Gastroesophageal sphincter (tissue), 4 donors: ENCODE results near the gene NRP2. TPM values are rescaled to one million over a fixed set of nuclear protein-coding genes. Genes with fewer than 3 reads are reported as not detected.

Source experiments
- ATAC-seq: fragments of 150-250 bp; one replicate; pipeline ENCODE4 v1.9.1; 2016; ENCODE audit warnings: mild to moderate bottlenecking, moderate library complexity
- H3K27ac ChIP-seq, 4 donors: fragments of 200-600 bp; sonication (generic) in 3 of 4; 1 replicate in 3 of 4; 2 replicates in 1 of 4; pipeline ENCODE4 v1.5.1; 2016 to 2019
- H3K27me3 ChIP-seq: fragments of 200-600 bp; sonication (generic); one replicate; pipeline ENCODE4 v1.5.1; 2019
- H3K36me3 ChIP-seq, 2 donors: fragments of 200-600 bp; sonication (generic); one replicate each; pipeline ENCODE4 v1.5.1; 2019; ENCODE audit warnings: control low read depth in 1 of 2
- H3K4me1 ChIP-seq, 3 donors: fragments of 200-600 bp; sonication (generic); 1 replicate in 2 of 3; 2 replicates in 1 of 3; pipeline ENCODE4 v1.5.1; 2016 to 2019; ENCODE audit warnings: control low read depth in 2 of 3
- H3K4me3 ChIP-seq, 2 donors: fragments of 200-600 bp; sonication (generic); one replicate each; pipeline ENCODE4 v1.5.1; 2019; ENCODE audit warnings: mild to moderate bottlenecking in 1 of 2, moderate library complexity in 1 of 2
- H3K9me3 ChIP-seq, 3 donors: fragments of 200-600 bp; sonication (generic); one replicate each; pipeline ENCODE4 v1.5.1; 2017 to 2019; ENCODE audit warnings: control low read depth in 2 of 3
- EP300 ChIP-seq: sonication (generic); formaldehyde crosslinking; IDR thresholded peaks from one replicate; pipeline ENCODE4 v1.6.1; 2017; ENCODE audit warnings: antibody characterized with exemption, mild to moderate bottlenecking
- POLR2A ChIP-seq, 2 donors: fragments of 450-650 bp; IDR thresholded peaks; one replicate each; pipeline ENCODE4 v1.6.1; 2017; ENCODE audit warnings: antibody characterized with exemption in 2 of 2, mild to moderate bottlenecking in 2 of 2, moderate library complexity in 1 of 2
- POLR2AphosphoS5 ChIP-seq: sonication (generic); formaldehyde crosslinking; IDR thresholded peaks from one replicate; pipeline ENCODE4 v1.6.1; 2017; ENCODE audit warnings: antibody characterized with exemption
- WGBS, 2 donors: methylation state at CpG; one replicate each; pipeline ENCODE4 v1.1.5; 2018; ENCODE audit warnings: low coverage in 1 of 2; 5-methylcytosine and 5-hydroxymethylcytosine counted together
- total RNA-seq, 4 donors: library from RNA; depleted of rRNA; stranded (reverse); fragments of >200 nt; gene quantifications; one replicate each; pipeline ENCODE4 v1.1.0, GENCODE V29; 2016
- TF ChIP-seq, protein P1 (sequence below), 4 experiments: fragments of 200-600 bp in 2 of 4; fragments of 450-650 bp in 2 of 4; sonication (generic) in 1 of 4; IDR thresholded peaks; one replicate each; pipeline ENCODE4 v1.5.1; 2017 to 2019; ENCODE audit warnings: antibody characterized with exemption in 4 of 4, mild to moderate bottlenecking in 2 of 4, moderate library complexity in 2 of 4

The NRP2 gene
- total RNA-seq, 4 donors from 2014 or later = 278 to 466 (median 371) TPM

DNA sequence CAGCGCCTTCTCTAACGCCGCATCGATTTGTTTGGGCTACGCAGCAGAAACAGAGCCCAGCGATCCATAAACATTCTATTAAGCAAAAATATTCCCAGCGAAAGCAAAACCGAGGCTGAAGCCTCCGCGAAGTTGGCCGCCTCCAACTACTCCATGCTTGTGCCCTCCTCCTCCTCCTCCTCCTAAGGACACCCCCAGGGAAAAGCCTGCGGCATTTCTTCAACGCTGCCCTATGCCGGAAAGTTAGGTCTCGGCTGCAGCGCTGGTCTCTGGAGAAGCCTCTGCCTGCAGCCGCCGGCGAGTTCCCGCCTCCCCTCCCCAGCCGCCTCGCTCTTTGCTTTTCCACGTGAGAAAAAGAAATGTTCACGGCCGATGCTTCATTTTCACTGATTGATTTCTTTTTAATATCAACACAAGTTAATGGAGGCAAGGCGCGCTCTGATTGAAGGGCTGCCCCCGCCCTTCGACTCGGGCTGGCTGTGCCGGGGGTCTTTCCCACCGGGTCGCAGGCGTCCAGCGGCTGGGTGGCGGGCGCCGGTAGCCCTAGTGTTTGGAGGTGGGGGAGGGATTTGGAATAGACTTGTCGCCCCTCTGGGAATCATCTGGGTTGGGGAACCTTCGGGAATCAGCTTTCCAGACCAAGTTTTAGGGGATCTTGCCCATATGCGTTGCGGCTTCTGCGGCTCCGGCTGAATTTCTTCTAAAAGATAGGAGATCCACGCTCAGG, 3.9 kb downstream of the NRP2 start:
- no peak for ATAC-seq
- Histone ChIP-seq H3K4me3 (peak overlapping the region; percentile 92 to 99), H3K36me3 (peaks cover 0 to 2% of the 10 kb centered on the region in 2 donors), H3K4me1 (peaks cover 5 to 67% (median 6%) of the 10 kb centered on the region in 3 donors), H3K27me3 (no peaks in the 10 kb centered on the region), H3K27ac (peak overlapping the region; percentile 67 to 96 (median 93)), H3K9me3 (no peaks in the 10 kb centered on the region)
- WGBS, 2 donors = 0 to 5% methylated on average over 12 of the region's 45 CpGs
- no peak for TF ChIP-seq POLR2AphosphoS5
- TF ChIP-seq, protein P1, sequence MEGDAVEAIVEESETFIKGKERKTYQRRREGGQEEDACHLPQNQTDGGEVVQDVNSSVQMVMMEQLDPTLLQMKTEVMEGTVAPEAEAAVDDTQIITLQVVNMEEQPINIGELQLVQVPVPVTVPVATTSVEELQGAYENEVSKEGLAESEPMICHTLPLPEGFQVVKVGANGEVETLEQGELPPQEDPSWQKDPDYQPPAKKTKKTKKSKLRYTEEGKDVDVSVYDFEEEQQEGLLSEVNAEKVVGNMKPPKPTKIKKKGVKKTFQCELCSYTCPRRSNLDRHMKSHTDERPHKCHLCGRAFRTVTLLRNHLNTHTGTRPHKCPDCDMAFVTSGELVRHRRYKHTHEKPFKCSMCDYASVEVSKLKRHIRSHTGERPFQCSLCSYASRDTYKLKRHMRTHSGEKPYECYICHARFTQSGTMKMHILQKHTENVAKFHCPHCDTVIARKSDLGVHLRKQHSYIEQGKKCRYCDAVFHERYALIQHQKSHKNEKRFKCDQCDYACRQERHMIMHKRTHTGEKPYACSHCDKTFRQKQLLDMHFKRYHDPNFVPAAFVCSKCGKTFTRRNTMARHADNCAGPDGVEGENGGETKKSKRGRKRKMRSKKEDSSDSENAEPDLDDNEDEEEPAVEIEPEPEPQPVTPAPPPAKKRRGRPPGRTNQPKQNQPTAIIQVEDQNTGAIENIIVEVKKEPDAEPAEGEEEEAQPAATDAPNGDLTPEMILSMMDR (IDR thresholded peaks at IDR 0.05) = no peak

DNA sequence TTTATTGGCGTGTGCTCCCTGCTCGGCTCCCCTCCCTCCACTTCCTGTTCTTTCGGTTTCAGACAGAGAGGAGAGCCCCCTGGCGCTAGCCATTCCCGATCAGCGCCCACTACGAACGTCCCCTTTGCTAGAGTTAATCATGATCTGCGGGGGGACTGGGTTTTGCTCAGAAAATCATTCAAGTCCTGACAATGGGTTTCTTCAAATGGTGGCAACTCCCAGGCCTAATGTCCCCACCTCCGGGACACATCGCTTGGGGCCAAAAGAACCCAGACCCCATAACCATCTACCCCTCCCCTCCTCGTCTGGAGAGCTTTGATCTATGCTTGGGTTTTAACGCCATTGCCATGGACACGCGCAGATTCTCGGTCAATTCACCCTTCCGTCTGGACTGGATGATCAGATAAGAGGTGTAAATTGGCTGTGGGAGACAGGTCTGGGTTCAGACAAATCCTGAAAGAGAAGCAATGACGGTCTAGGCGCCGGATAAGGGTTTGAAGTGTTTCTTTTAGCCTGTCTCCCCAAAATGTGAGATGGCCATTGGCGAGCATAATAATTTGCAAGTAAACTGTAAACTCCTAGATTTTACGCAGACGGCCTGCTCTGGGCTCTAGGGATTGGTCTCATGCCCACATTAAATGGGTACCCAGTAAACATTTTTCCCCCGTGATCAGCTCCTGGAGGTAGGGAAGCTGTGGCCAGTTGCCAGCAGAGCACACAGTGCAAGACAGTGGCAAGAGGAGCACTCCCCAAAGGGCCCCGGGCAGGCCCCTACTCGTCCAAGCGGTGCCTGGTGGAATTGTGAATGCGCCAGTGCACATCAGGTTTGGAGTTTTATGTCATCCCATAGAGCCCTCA, 4.7 kb downstream of the NRP2 start:
- H3K27ac ChIP-seq = peak overlapping the region; percentile 67 to 96 (median 93)
- 31 to 40% methylated on average over 14 to 17 of the region's 28 CpGs for WGBS, 2 donors
- H3K27me3 ChIP-seq = no peaks in the 10 kb centered on the region
- H3K4me3 ChIP-seq = peak overlapping the region; percentile 92 to 99
- peak; percentile 11 for TF ChIP-seq POLR2AphosphoS5
- TF ChIP-seq, protein P1 (IDR thresholded peaks at IDR 0.05) = peak in 2 of 4 experiments; percentile 6 to 13
- TF ChIP-seq POLR2A (IDR thresholded peaks at IDR 0.05) = peak in 1 of 2 donors; percentile 17
- no peak for TF ChIP-seq EP300
- H3K4me1 ChIP-seq = peaks cover 5 to 72% (median 6%) of the 10 kb centered on the region in 3 donors
- H3K36me3 ChIP-seq = peaks cover 0 to 4% of the 10 kb centered on the region in 2 donors
- ATAC-seq = peak; percentile 14
- H3K9me3 ChIP-seq = no peaks in the 10 kb centered on the region

DNA sequence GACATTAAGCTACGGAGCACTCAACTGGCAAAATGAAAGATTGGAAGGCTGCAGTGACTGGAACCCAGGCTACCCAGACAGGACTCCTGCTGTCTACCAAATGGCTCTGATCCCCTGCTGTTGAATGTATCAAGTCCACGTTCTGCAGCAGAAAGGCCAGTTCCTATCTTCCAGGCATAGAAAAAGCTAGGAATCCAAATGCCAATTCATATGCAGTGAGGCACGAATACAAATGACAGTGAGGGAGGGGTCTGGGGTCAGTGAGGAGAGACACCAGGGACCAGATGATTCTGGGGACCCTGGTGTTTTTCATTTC, 5.3 kb downstream of the NRP2 start:
- Histone ChIP-seq H3K4me1 (peaks cover 5 to 78% (median 6%) of the 10 kb centered on the region in 3 donors), H3K4me3 (peak overlapping the region; percentile 92 to 99), H3K27me3 (no peaks in the 10 kb centered on the region), H3K36me3 (peaks cover 0 to 4% of the 10 kb centered on the region in 2 donors), H3K9me3 (no peaks in the 10 kb centered on the region), H3K27ac (peak overlapping the region; percentile 67 to 96 (median 93))
- TF ChIP-seq EP300 (no peak), POLR2AphosphoS5 (no peak), POLR2A (IDR thresholded peaks at IDR 0.05) (no peak)
- no peak for ATAC-seq
- WGBS, 2 donors = 11 to 62% methylated on average over 3 of the region's 3 CpGs

DNA sequence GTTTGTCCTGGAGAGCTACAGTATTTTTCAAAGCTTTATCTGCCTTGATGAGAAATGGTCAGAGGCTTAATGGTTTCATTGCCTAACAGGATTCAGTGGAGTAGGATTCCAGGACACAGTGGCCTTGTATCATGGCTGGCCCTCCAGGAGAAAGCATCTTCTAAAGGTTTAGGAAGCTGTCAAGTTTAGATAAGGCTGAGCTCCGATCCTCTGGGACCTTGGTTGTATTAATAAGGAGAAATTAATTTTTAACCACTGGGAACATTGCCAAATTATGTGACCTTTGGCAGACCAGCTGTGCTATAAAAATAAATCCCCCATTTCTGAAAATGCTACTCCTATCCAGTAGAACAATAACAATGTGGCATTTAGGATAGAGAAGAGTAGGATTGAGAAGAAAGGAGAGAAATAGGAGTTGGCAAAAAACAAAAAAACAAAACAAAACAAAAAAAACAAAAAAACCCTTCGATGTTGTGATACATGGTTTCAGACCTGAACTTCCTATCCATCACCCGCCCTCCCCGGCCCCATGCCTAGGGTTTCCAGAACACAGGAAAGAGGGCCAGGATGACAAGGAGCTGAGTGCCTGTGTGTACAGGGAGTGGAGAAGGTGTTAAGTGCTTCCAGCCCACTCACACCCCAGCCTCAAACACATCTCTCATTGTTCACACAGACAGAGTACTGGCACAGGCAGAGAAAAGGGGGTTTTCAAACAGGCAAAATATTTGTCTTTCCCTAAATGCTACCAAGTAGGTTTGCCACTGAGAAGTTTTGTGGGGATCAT, 6.3 kb downstream of the NRP2 start:
- Histone ChIP-seq H3K27ac (peak overlapping the region; percentile 55 to 96 (median 93)), H3K27me3 (no peaks in the 10 kb centered on the region), H3K9me3 (no peaks in the 10 kb centered on the region), H3K4me3 (peak overlapping the region; percentile 15 to 92), H3K36me3 (peaks cover 0 to 4% of the 10 kb centered on the region in 2 donors), H3K4me1 (peaks cover 5 to 88% (median 16%) of the 10 kb centered on the region in 3 donors)
- ATAC-seq = no peak
- 20 to 28% methylated on average over 2 to 4 of the region's 4 CpGs for WGBS, 2 donors
- TF ChIP-seq POLR2A (IDR thresholded peaks at IDR 0.05) (no peak), POLR2AphosphoS5 (peak; percentile 62), EP300 (no peak)
- TF ChIP-seq, protein P1 (IDR thresholded peaks at IDR 0.05) = no peak

DNA sequence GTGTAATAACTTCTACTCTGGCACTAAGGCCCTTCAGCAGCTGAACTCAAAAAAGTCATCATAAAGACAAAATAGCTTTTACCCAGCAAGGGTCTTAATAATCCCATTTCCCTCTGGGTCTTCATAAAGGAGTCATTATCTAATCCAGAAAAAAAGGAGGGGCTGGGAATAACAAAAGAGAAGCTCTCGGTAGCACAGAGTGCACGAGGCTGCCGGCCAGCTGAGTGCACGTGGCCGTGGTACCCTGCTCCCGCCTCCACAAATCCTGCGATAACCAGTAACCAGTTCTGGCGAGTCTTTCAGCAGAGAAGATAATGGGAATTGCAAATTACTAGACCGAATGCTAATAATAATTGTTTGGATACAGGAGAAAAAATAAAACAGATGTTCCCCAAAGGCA, 7.5 kb downstream of the NRP2 start:
- no peaks in the 10 kb centered on the region for H3K9me3 ChIP-seq
- H3K4me1 ChIP-seq = peaks cover 5 to 94% (median 26%) of the 10 kb centered on the region in 3 donors
- H3K27me3 ChIP-seq = no peaks in the 10 kb centered on the region
- ATAC-seq = no peak
- TF ChIP-seq EP300 (no peak), POLR2A (IDR thresholded peaks at IDR 0.05) (no peak), POLR2AphosphoS5 (no peak)
- TF ChIP-seq, protein P1 (IDR thresholded peaks at IDR 0.05) = no peak
- WGBS, 2 donors = 27 to 40% methylated on average over 9 of the region's 9 CpGs
- peak overlapping the region; percentile 55 to 96 (median 93) for H3K27ac ChIP-seq
- H3K36me3 ChIP-seq = peaks cover 0 to 4% of the 10 kb centered on the region in 2 donors
- peak overlapping the region; percentile 11 to 92 for H3K4me3 ChIP-seq
